Body of pancreas (tissue), 4 donors: ENCODE data around the gene FCRL5. TPM values are rescaled to one million over a fixed set of nuclear protein-coding genes. Genes with fewer than 3 reads are reported as not detected.

ENCODE experiments used
- ATAC-seq: fragments of 150-250 bp; one replicate; pipeline ENCODE4 v1.9.1; 2016
- DNase-seq, 4 donors: peaks; one replicate each; pipeline ENCODE4 v3.0.0-alpha.2; 2019
- H3K27ac ChIP-seq, 4 donors: fragments of 200-600 bp; sonication (generic); 1 replicate in 3 of 4; 2 replicates in 1 of 4; pipeline versions ENCODE4 v1.5.1 to v1.6.1; 2016 to 2019; ENCODE audit warnings: mild to moderate bottlenecking in 1 of 4, mixed read lengths in 1 of 4, moderate library complexity in 1 of 4
- H3K27me3 ChIP-seq, 2 donors: fragments of 200-600 bp; sonication (generic); one replicate each; pipeline ENCODE4 v1.6.0; 2016; ENCODE audit warnings: mild to moderate bottlenecking in 1 of 2
- H3K36me3 ChIP-seq, 2 donors: fragments of 200-600 bp; sonication (generic); replicated peaks in 1 of 2; 2 replicates each; pipeline ENCODE4 v1.5.1; 2016; ENCODE audit warnings: low read depth in 2 of 2; ENCODE audit not compliant: insufficient read depth in 1 of 2
- H3K4me1 ChIP-seq: fragments of 200-600 bp; sonication (generic); one replicate; pipeline ENCODE4 v1.6.0; 2016
- H3K4me3 ChIP-seq, 2 donors: fragments of 200-600 bp; sonication (generic); 1 replicate in 1 of 2; 2 replicates in 1 of 2; pipeline ENCODE4 v1.5.1; 2016 to 2019
- H3K9me3 ChIP-seq, 3 donors: fragments of 200-600 bp; sonication (generic); 1 replicate in 2 of 3; 2 replicates in 1 of 3; pipeline ENCODE4 v1.5.1; 2016
- POLR2A ChIP-seq, 3 donors: fragments of 450-650 bp; IDR thresholded peaks; one replicate each; pipeline ENCODE4 v1.6.1; 2016; ENCODE audit warnings: antibody characterized with exemption in 3 of 3, mild to moderate bottlenecking in 2 of 3
- WGBS, 2 donors: methylation state at CpG; one replicate each; pipeline ENCODE4 v1.1.5; 2017; 5-methylcytosine and 5-hydroxymethylcytosine counted together
- intact Hi-C: fragments of 100-400 bp; cut with DNase I; formaldehyde crosslinking; loops from one replicate; pipeline ENCODE4 v1.15.1; 2023
- total RNA-seq, 2 donors: library from RNA; depleted of rRNA; stranded (reverse); fragments of >200 nt; gene quantifications; one replicate each; pipeline ENCODE4 v1.1.0, GENCODE V29; 2016
- TF ChIP-seq, protein P1 (sequence below), 7 experiments: fragments of 450-650 bp in 4 of 7; fragments of 200-600 bp in 3 of 7; sonication (generic) in 3 of 7; IDR thresholded peaks; one replicate each; pipeline ENCODE4 v1.5.1; 2016 to 2019; ENCODE audit warnings: antibody characterized with exemption in 7 of 7

The FCRL5 gene
- total RNA-seq, 2 donors from 2014 or later, result 0.33 to 0.52 TPM

DNA sequence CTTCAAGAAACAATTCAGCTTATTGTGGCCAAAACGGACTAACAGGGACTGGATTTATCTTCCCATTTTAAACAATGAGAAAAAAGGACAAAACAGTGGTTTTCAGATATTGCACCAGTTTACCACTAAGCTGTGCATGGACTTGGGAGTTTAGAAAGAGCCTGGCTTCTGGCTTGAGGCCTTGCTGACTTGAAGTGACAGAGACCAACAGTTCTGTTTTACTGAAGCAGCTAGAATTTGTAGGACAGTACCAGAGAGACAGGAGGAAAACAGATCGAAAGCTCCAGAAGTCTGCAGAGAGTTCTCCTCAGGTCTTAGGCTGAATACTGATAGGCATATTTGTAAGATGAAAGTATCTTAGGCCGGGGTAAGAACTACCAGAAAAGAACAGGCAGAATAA is 25.1 kb upstream of the FCRL5 start:
- WGBS, 2 donors, result 72% methylated on average over 3 of the region's 3 CpGs
- Histone ChIP-seq H3K4me3 (no peak overlapping the region), H3K36me3 (no peaks in the 10 kb centered on the region), H3K9me3 (no peaks in the 10 kb centered on the region), H3K4me1 (no peaks in the 10 kb centered on the region), H3K27me3 (no peaks in the 10 kb centered on the region), H3K27ac (no peak overlapping the region)
- ATAC-seq (no peak), DNase-seq (no peak)
- intact Hi-C loops, result loop anchor here (10.0 kb wide), 2 partner anchors 117 to 547 kb away; a partner anchor contains a TSS
- TF ChIP-seq, protein P1, sequence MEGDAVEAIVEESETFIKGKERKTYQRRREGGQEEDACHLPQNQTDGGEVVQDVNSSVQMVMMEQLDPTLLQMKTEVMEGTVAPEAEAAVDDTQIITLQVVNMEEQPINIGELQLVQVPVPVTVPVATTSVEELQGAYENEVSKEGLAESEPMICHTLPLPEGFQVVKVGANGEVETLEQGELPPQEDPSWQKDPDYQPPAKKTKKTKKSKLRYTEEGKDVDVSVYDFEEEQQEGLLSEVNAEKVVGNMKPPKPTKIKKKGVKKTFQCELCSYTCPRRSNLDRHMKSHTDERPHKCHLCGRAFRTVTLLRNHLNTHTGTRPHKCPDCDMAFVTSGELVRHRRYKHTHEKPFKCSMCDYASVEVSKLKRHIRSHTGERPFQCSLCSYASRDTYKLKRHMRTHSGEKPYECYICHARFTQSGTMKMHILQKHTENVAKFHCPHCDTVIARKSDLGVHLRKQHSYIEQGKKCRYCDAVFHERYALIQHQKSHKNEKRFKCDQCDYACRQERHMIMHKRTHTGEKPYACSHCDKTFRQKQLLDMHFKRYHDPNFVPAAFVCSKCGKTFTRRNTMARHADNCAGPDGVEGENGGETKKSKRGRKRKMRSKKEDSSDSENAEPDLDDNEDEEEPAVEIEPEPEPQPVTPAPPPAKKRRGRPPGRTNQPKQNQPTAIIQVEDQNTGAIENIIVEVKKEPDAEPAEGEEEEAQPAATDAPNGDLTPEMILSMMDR (IDR thresholded peaks at IDR 0.05), result no peak
- no peak for TF ChIP-seq POLR2A (IDR thresholded peaks at IDR 0.05)

DNA sequence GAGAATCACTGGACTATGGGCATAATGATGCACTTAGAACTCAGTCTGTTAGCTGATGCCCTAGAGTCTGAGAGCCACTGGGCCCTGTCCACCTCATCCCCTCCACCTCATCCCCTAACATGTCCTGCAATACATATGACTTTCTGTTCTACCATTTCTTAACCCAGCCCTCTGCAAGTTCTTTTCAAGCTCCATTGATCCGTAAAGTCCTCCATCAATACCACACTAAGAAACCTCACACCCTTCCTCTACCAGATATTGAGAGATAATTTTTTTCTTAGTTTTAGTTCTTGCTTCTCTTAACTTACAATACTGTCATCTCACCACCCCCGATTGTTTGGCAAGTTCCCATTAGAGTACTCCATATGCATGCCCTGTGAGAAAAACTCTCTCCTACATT is 23.4 kb upstream of the FCRL5 start:
- no peak for DNase-seq
- intact Hi-C loops, result loop anchor here (10.0 kb wide), 2 partner anchors 119 to 549 kb away; a partner anchor contains a TSS
- TF ChIP-seq, protein P1 (IDR thresholded peaks at IDR 0.05), result no peak
- TF ChIP-seq POLR2A (IDR thresholded peaks at IDR 0.05), result no peak
- no peak overlapping the region for H3K4me3 ChIP-seq
- H3K27ac ChIP-seq, result no peak overlapping the region
- no peaks in the 10 kb centered on the region for H3K27me3 ChIP-seq
- H3K36me3 ChIP-seq, result no peaks in the 10 kb centered on the region
- no peak for ATAC-seq
- H3K4me1 ChIP-seq, result no peaks in the 10 kb centered on the region
- WGBS, 2 donors, result 71 to 72% methylated on average over 2 of the region's 2 CpGs
- no peaks in the 10 kb centered on the region for H3K9me3 ChIP-seq

DNA sequence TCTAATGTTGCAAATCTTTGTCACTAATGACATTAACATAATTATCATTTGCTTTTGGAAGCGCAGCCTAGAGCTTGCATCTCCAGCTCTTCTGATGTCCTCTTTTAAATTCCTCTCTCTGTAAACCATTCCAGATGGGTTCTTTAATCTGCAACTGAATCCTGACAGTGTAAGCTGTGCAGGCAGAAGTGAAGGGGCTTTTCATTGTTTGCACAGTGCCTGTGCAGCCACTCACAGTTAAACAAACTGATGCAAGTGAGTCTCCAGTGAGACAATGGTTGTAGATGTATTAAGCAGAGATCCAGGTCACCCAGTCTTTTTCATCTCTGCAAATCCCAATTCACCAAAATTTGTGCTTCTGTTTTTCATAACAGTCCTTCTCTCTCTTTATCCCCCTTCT is 22.5 kb upstream of the FCRL5 start:
- Histone ChIP-seq H3K4me3 (no peak overlapping the region), H3K4me1 (no peaks in the 10 kb centered on the region), H3K27ac (no peak overlapping the region), H3K9me3 (no peaks in the 10 kb centered on the region), H3K36me3 (no peaks in the 10 kb centered on the region), H3K27me3 (no peaks in the 10 kb centered on the region)
- DNase-seq (no peak), ATAC-seq (no peak)
- TF ChIP-seq, protein P1 (IDR thresholded peaks at IDR 0.05), result no peak
- TF ChIP-seq POLR2A (IDR thresholded peaks at IDR 0.05), result no peak
- intact Hi-C loops, result loop anchor here (10.0 kb wide), 2 partner anchors 120 to 550 kb away; a partner anchor contains a TSS
- WGBS, 2 donors, result 87 to 91% methylated on average over 1 of the region's 1 CpG

DNA sequence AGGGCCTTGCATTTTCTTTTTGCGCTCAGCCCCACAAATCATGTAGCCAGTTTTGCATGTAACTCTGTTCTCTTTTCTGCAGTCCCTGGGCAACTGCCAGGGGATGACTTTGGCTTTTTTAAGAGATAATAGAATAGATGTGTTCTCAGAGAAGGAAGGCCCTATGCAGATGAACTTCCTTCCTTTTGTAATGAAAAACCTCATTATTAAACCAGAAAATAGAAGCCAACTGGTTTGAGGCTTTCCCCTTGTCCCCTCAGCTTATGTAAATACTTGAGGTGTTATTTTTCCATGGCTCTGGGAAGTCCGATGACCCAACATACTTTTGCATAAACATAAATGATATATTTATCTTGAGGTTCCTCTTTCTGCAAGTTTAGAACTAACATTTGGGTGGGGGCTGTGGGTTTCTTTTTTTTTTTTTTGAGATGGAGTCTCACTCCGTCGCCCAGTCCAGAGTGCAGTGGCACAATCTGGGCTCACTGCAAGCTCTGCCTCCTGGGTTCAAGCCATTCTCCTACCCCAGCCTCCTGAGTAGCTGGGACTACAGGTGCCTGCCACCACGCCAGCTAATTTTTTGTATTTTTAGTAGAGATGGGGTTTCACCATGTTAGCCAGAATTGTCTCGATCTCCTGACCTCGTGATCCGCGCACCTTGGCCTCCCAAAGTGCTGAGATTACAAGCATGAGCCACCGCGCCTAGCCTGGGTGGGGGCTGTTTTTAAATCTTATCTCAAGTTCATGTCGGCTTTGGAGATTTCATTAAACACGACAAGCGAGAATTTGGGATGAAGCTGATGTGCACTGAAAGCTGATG is 14.4 kb upstream of the FCRL5 start:
- Histone ChIP-seq H3K4me3 (no peak overlapping the region), H3K27me3 (no peaks in the 10 kb centered on the region), H3K36me3 (no peaks in the 10 kb centered on the region), H3K9me3 (no peaks in the 10 kb centered on the region), H3K27ac (no peak overlapping the region), H3K4me1 (no peaks in the 10 kb centered on the region)
- 70 to 78% methylated on average over 14 of the region's 14 CpGs for WGBS, 2 donors
- TF ChIP-seq POLR2A (IDR thresholded peaks at IDR 0.05), result no peak
- TF ChIP-seq, protein P1 (IDR thresholded peaks at IDR 0.05), result no peak
- ATAC-seq (no peak), DNase-seq (no peak)
- intact Hi-C loops, result no loop called here

DNA sequence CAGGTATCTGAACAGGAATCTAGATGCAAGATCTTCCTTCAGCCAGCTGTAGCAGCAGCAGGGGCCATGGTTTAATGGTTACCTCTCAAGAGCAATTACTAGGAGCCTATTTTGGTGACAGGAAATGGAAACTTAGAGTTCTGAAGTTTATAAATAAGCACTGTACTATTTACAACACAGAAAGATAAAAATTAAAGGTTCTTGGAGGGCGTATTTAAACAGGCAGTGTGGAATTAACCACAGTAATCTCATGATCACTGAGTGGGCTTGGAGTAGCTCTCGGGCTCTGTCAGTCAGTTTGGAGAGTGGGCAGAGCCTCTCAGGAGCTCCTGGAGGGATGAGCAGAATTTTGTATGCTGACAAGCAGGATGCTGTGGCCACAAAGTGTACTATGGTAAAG is 10.2 kb upstream of the FCRL5 start:
- Histone ChIP-seq H3K36me3 (no peaks in the 10 kb centered on the region), H3K4me1 (no peaks in the 10 kb centered on the region), H3K4me3 (no peak overlapping the region), H3K27me3 (no peaks in the 10 kb centered on the region), H3K27ac (no peak overlapping the region), H3K9me3 (no peaks in the 10 kb centered on the region)
- intact Hi-C loops, result no loop called here
- 28 to 38% methylated on average over 2 of the region's 2 CpGs for WGBS, 2 donors
- TF ChIP-seq POLR2A (IDR thresholded peaks at IDR 0.05), result no peak
- TF ChIP-seq, protein P1 (IDR thresholded peaks at IDR 0.05), result no peak
- DNase-seq (no peak), ATAC-seq (no peak)
